HPDE6-E6E7 (cell line): Measurements from ENCODE around the gene FGGY.

ENCODE experiments used
- DNase-seq: peaks from one replicate; pipeline ENCODE4 v3.0.0; 2011; ENCODE audit warnings: missing footprints; ENCODE audit errors: extremely low spot score

Gene FGGY

GRCh38 chr1:59315529-59316463 is 18.9 kb downstream of the FGGY start:
- no peak for DNase-seq

DNA sequence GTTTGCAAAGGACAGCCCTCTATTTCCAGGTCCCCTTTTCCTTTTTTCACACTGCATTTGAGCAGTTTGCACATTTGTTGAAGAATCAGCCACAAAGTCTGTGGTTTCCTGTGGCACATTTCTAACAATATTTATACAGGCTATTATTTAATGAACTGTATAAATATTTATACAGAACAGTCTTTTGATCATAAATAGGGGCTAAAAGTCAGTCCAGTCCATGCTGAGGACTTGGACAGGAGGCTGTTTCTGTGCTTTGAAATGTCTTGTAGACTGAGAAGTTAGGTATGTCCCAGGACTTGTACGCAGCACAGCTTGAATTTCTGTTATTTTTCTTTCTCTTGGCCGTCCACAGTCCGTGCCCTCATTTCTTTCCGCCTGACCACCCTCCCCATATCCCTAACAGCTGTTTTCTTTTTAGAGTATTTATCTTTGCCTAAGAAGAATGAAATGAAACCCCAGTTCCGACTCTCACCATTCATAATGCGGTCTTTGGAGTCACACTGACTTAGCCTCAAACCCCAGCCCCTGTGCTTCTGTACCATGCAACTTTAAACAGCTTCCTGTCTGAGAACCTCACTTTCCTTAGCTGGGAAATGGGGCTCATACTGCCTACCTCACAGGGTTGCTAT is 19.7 kb downstream of the FGGY start:
- no peak for DNase-seq

DNA sequence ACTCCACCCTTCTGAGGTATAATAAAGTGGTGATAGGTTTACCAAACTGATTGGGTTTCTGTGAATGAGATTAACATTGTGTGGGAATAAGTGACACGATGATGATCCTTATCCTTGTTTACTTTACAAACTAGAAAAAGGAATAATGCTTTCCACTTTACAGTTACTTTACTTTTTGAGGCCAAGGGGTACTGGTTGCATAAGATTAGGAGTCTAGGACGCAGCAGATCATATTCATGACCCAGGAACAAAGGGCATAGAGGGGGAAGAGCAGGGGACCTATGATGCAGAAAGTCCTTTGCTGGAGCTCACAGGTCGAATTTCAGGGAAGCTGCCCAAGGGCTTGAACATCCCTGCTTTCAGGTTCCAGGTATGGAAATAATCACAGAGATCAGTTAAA is 20.4 kb downstream of the FGGY start:
- DNase-seq, result no peak

DNA sequence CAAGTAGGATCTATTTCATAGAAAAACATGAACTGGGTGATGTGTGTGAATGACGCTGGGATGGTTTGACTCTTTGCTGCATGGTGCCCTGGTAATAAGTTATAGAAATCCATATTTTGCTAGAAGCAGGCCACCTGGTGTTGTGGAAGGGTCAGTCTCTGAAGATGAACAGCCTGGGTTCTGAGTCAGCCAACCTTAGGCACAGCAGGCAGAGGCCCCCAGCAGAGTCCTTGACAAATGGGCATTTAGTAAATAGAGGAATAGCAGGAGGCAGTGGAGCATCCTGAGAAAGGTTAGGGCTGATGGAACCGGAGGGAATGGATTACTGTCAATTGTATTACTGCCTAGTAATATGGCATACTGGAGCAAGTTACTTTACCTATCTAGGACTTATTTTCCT is 20.9 kb downstream of the FGGY start:
- no peak for DNase-seq

- no peak for DNase-seq
Measured at GRCh38 chr1:59318271-59318860, 21.5 kb downstream of the FGGY start.

DNA sequence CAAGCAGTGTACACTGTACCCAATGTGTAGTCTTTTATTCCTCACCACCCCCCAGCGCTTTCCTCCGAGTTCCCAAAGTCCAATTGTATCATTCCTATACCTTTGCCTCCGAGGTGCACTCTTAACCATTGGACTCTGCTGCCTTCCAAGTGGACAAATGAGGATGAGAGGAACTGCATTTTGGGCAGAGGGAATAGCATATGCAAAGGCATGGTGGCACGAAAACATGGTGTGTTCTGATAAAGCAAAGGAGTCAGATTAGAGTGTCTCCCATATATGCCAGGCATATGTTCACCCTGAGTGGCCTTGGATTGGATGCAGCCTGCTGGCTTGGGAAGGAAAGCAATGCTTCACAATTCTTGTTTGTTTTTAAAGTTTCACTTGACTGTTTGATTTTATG is 25.5 kb downstream of the FGGY start:
- DNase-seq, result no peak

GRCh38 chr1:59322814-59323213 is 25.9 kb downstream of the FGGY start:
- DNase-seq, result no peak

DNA sequence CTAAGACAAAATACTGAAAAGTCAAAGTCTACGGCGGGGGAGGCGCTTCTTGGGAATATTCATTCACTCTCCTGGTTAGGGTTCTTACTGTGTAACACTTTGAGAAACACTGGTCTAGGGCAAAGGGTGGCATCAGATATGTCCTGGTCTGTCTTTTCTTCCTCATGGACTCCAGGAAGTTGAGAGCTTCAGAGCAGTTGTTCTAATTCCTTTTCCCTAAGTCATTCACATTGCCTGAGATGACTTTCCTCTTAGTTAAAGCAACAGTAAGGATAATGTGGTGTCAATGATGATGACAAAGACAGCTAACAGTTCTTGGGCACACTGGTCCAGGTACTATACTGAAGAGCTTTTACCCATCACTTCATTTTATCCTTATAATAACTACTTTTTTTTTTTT is 27.0 kb downstream of the FGGY start:
- DNase-seq, result no peak

GRCh38 chr1:59328353-59328752 is 31.5 kb downstream of the FGGY start:
- DNase-seq, result no peak

- peak; percentile 75 for DNase-seq
Measured at GRCh38 chr1:59329412-59330053, 32.6 kb downstream of the FGGY start.

DNA sequence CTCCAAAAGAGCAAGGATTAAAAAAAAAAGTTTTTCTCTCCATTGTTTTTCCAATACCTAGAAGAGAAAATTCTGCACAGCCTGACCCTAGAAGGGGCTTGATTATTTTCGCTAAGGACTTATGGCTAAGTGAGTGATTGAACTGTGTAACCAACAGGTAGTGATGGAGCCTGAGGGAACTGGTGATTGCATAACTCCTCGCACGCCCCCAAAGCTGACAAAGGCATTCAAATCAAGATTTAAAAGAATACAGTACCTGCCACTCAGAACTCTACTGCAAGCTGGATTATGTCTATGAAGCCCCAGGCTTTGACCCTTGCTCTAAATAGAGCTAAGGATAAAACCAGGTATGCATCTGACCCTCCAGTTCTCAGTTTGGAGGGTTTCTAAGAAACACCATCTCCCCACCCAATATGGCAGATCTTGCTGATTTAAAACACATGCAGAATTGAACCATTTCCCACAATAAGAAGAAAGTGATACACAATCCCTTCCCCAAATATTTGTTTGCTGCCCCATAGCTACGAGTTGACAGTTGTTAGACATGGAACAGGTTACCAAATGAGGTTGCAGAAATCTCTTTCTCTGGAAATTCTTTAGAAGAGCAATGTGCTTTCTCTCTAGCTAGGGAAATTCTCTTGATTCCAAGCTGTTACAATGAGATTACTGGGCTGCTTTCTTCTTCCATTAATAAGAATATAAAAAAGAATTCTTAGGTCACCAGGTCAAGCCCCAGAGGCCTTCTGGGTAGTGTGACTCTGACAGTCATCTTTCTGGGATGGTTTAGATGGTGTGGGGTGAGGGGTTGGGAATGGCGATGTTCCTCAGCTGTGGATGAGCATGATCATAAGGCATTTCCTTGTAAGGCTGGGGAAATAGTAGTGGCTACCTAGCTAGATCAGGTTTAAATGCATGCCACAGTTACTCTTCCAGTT is 35.1 kb downstream of the FGGY start:
- DNase-seq, result no peak

DNA sequence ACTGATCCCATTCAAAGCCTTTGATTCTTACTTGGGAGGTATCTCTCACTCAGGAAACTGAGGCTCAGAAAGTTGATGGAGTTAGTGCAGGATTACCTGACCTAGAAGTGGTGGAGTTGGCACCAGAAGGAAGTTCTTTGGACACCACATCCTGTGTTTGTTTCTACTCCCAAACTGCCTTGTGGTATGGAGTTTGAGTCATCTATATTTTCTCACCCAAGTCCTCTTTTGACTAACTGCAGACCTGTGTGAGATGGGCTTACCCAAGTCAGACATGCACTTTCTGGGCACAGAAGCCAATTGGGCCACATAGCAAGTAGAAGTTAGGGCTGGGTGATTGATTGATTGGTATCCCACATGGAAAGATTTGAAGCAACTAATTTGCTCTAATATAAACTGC is 36.1 kb downstream of the FGGY start:
- DNase-seq, result no peak

DNA sequence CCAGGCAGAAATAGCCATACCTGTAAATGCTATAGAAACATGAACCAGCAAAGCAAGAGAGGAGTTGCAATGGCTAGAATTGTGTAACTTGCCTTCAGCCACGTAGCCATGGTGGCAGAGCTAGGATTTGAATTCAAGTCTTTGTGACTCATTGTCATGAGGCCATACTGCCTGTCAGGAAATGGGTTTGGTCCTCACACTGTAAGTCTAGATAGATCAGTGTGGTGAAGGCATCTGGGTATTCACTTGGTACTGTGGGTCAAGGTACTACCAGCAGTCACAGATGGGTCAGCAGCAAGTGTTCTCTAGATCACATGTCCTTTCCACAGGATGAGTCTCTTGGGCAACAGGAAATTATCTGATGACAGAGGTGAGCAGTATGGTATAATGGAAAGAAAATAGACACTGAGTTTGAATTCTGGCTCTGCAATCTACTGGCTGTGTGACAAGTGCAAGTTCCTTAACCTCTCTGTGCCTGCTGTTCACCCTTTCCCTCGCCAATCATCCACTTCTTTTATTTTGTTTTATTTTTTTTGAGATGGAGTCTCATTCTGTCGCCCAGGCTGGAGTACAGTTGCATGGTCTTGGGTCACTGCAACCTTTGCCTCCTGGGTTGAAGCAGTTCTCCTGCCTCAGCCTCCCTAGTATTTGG is 36.9 kb downstream of the FGGY start:
- DNase-seq, result no peak

DNA sequence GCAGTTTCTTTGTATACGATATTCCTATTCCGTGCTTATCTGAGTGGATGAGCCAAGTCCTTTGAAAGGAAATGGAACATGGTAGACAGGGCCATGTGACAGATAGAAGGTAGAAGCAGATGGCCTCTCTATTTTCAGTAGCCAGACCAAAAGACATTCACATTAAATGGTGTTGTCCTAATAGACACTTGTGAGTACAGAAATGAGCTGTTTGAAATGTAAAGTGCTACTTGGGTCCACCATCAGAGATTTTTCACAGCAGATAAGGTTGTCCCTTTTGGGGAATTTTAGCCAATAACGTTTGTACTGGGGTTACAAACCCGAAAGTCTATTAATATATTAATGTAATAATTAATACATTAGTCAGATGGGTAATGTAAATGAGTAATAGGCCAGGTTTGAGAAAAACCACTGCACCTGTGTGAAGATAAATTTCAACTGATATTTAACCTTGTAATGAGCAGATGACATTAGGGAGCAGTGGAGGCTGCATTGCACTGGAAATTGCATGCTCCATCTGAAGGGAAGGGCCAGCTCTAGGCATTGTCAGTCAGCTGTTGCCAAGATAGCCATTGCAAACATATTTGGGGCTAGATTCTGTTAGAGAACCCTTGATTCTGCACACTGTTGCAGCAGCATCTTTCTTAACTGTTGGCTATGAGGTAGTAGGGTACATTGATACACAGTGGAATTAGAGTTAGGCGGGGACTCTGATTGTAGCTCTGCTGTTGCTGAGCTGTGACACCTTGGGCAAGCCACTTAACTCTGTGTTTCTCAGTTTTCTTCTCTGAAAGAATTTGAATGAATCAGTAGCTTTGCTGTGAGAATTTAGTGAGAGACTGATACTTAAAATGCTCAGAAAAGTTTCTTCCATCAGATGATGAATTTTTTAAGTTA is 43.8 kb downstream of the FGGY start:
- DNase-seq, result no peak

GRCh38 chr1:59342801-59343575 is 46.1 kb downstream of the FGGY start:
- DNase-seq, result no peak

- no peak for DNase-seq
Measured at GRCh38 chr1:59343576-59343840, 46.6 kb downstream of the FGGY start.

- no peak for DNase-seq
Measured at GRCh38 chr1:59345221-59345620, 48.3 kb downstream of the FGGY start.

DNA sequence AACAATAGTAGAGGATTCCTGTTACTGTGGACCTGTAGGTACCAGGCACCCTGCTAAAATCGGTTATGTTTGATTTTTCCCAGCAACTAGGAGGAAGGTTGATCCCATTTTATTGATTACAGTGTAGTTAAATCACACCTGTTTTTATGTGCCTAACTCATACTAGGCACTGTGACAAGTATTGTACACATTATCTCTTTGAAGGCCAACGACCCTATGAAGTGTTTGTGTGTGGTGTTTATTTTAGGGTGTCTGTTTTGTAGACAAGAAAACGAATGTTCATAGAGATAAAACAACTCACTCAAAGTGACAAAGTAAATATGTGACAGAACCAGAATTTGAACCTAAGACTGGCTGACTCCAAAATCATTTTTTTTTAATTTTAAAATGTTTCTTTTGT is 49.5 kb downstream of the FGGY start:
- DNase-seq, result no peak

DNA sequence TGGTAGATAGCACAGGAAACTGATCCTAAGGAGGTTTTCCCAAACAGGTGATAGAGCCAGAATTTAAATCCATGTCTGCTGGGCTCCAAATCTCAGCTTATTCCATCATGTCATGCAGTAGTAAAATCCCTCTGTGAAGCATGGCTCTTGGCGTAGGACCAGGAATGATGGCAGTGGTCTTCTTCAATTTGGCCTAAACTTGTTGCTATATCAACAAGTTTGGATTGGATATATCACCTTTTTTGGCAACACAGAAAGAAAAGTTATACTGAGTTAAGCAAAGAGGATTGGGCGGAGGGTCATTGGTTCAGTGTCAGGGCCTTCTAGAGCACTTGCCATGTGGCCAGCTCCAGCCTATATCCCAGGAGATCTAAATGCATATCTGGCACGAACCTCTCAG is 52.2 kb downstream of the FGGY start:
- DNase-seq, result no peak
